NCI-H748 (cell line): ENCODE data around the gene HBG1.
A peak's percentile ranks its signal among the peaks of the same experiment; 100 is the strongest.

Experiments
- DNase-seq: peaks from one replicate; lab custom pipeline; 2025; ENCODE audit not compliant: unreplicated experiment; lab: John Stamatoyannopoulos, UW

Gene HBG1

DNA sequence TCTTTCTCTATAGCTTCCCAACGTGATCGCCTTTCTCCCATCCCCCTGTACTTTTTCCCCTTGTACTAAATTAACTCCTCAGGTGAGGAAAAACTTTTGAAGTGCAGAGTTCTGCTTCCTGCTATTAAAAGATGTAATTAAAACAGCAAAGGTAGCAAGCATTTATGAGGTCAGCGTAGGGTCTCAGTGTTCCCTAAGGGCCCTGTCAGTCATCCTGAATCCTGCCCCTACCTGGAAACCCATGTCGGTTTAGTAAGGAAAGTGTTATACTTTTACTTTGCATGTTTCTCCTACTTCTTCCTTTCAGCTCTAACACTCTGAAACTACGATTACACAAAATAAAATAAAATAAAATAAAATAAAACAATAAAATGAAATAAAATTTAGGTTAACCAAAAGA, 21.5 kb downstream of the HBG1 start:
- no peak for DNase-seq

DNA sequence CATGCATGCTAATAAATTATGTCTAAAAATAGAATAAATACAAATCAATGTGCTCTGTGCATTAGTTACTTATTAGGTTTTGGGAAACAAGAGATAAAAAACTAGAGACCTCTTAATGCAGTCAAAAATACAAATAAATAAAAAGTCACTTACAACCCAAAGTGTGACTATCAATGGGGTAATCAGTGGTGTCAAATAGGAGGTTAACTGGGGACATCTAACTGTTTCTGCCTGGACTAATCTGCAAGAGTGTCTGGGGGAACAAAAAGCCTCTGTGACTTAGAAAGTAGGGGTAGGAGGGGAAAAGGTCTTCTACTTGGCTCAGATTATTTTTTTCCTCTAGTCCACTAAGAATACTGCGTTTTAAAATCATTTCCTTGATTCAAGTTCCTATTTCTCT, 22.0 kb downstream of the HBG1 start:
- no peak for DNase-seq

DNA sequence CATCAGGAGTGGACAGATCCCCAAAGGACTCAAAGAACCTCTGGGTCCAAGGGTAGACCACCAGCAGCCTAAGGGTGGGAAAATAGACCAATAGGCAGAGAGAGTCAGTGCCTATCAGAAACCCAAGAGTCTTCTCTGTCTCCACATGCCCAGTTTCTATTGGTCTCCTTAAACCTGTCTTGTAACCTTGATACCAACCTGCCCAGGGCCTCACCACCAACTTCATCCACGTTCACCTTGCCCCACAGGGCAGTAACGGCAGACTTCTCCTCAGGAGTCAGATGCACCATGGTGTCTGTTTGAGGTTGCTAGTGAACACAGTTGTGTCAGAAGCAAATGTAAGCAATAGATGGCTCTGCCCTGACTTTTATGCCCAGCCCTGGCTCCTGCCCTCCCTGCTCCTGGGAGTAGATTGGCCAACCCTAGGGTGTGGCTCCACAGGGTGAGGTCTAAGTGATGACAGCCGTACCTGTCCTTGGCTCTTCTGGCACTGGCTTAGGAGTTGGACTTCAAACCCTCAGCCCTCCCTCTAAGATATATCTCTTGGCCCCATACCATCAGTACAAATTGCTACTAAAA, 22.8 kb downstream of the HBG1 start, which contains the start of gene HBB:
Gene HBB (minus strand): TSS at position 340 of the 579 bp plus-strand sequence. CDS start 50 bp downstream, at position 290.
- DNase-seq, result no peak

DNA sequence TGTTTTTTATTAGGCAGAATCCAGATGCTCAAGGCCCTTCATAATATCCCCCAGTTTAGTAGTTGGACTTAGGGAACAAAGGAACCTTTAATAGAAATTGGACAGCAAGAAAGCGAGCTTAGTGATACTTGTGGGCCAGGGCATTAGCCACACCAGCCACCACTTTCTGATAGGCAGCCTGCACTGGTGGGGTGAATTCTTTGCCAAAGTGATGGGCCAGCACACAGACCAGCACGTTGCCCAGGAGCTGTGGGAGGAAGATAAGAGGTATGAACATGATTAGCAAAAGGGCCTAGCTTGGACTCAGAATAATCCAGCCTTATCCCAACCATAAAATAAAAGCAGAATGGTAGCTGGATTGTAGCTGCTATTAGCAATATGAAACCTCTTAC, 24.2 kb downstream of the HBG1 start:
- no peak for DNase-seq

DNA sequence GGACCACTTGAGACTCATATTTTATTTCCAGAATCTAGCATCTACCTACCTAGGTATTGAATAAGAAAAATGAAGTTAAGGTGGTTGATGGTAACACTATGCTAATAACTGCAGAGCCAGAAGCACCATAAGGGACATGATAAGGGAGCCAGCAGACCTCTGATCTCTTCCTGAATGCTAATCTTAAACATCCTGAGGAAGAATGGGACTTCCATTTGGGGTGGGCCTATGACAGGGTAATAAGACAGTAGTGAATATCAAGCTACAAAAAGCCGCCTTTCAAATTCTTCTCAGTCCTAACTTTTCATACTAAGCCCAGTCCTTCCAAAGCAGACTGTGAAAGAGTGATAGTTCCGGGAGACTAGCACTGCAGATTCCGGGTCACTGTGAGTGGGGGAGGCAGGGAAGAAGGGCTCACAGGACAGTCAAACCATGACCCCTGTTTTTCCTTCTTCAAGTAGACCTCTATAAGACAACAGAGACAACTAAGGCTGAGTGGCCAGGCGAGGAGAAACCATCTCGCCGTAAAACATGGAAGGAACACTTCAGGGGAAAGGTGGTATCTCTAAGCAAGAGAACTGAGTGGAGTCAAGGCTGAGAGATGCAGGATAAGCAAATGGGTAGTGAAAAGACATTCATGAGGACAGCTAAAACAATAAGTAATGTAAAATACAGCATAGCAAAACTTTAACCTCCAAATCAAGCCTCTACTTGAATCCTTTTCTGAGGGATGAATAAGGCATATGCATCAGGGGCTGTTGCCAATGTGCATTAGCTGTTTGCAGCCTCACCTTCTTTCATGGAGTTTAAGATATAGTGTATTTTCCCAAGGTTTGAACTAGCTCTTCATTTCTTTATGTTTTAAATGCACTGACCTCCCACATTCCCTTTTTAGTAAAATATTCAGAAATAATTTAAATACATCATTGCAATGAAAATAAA, 24.8 kb downstream of the HBG1 start:
- no peak for DNase-seq

DNA sequence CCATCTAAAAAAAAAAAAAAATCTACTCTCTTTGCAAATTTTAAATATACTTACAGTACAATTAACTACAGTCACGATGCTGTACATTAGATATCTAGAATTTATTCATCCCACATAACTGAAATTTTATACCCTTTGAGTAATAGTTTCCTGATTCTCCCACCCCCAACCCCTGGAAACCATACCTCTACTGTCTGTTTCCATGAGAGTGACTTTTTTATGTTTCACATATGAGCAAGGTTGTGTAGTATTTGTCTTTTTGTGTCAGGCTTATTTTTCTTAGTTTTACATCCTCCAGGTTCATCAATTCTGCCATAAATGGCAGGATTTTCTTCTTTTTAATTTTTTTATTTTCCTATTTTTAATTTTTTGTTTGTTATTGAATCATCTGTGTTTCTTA, 26.0 kb downstream of the HBG1 start:
- DNase-seq, result no peak

DNA sequence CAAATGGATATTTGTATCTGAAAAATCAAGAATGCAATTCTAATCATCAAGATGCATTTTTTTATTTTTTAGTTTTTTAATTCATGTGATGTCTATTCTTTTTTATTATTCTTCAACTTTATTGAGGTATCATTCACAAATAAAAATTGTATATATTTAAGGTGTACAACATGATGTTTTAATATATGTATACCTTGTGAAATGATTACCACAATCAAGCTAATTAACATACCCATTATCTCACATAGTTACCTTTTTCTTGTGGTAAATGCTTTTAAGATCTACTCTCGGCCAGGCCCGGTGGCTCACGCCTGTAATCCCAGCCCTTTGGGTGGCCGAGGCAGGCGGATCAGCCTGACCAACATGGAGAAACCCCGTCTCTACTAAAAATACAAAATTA, 26.5 kb downstream of the HBG1 start:
- DNase-seq, result no peak

DNA sequence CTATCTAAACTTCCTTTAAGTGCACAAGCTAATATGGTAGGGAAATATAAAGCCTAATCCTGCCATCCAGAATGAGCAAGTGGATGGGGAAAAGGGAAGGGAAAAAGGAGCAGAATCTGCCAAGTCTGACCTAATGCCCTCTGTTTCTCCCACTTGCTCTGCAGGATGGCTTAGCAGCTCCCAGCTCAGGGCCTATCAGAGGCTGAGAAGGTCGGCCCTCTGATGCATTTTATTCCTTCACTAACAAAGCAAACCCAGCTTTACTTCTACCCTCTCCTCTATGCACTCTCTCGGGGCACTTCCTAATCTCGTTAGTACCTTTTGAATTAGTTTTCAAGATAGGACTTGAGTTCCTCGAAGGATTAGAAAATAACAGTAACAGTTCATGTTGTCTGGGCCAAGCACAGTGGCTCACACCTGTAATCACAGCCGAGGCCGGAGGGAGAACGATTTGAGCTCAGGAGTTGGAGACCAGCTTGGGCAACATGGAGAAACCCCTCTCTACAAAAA, 39.2 kb downstream of the HBG1 start:
- no peak for DNase-seq

DNA sequence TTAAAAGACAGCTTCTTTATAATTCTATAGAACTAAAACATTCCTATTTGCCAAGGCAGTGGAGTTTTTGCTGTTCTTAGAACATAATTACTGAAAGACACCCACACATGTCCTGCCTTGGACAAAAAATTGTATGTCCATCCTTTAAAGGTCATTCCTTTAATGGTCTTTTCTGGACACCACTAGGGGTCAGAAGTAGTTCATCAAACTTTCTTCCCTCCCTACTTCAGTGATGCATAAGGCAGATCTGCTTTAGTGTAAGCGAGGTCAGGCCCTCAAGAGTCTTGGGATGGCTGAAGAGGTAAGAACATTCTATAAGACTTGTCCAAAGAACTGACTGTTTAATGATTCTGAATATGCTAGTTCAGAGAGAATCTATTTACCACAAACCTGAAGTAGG, 44.9 kb downstream of the HBG1 start:
- DNase-seq, result peak; percentile 34

DNA sequence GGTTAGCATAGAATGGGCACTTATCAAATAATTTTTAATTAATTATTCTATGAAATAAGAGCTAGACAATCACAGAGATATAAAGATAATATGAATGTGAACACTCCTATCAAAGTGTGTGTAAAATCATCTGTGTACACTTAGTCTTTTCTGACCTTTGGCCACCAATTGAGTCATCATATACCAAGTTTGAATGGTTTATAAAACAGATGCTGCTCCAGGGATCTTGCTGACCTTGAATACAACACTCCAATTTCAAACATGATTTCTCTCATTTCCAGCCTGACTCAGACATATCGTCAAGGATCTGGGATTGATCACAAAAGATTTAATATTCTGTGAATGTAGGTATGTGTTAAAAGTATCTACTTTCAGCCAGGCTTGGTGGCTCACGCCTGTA, 46.3 kb downstream of the HBG1 start:
- DNase-seq, result no peak

DNA sequence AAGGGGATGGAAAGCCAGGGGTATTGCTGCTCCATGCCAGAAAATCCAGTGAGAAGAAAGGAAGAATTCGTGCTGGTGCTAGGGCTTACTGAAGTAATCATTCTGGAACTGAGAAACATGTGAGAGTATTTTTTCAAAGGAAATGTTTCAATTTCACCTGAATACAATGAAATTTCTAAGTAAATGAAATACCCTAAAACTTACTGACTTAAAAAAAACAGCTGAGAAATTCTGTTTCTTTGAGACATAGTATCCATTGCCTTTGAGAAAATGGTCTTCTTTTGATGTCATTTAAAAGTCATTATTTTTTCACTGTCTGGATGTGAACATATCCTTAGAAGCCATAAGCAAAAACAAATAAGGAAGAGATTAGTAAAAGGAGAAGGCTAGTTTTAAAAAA, 49.1 kb downstream of the HBG1 start, which contains the start of gene OR51V1:
Gene OR51V1 (minus strand): TSS at position 101 of the 400 bp plus-strand sequence. CDS start 0 bp downstream, at position 101.
- DNase-seq, result no peak

DNA sequence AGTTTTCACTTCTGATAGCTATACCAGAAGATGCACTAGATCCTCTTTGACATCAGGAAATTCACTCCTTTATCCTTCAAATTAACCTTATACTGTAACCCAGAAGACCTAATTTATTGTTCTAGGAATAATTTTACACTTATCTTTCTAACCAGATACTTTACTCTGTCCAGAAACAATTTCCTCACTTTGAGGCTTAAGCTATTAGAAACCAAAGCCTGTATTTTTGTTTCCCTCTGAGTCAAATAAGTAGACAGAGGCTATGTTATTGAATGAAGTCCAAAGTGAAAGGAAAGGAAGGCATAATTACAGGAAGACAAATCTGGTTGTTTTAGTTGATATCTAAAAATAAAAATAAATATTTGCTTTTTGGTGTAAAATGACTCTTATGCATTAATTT, 51.4 kb downstream of the HBG1 start:
- DNase-seq, result no peak
